Caki2 (cell line): ENCODE results near the gene RAD51B. TPM values are rescaled to one million over a fixed set of nuclear protein-coding genes. Genes with fewer than 3 reads are reported as not detected.
"Not testable (repeated sequence)": the region's sequence is repeated elsewhere in the genome, so short reads cannot be mapped to it uniquely, and the experiment has no call there.

Experiments used
- DNase-seq: peaks from one replicate; pipeline ENCODE4 v3.0.0-alpha.2; 2015; ENCODE audit warnings: low read depth
- in situ Hi-C: cut with HindIII; loops from 2 replicates; pipeline ENCODE4 v1.10.0; 2016; ENCODE audit warnings: low sequenced_read_pairs, low pct_unique_long_range_greater_than_20kb, mixed read lengths
- total RNA-seq: library from RNA; depleted of rRNA; stranded (reverse); fragments of >200 nt; shearing (Covaris generic); gene quantifications from 2 replicates; pipeline ENCODE4 v1.2.3, GENCODE V29; 2014; ENCODE audit warnings: low replicate concordance

RAD51B gene
- total RNA-seq, 1 experiment from 2014 or later = 20.8 TPM

DNA sequence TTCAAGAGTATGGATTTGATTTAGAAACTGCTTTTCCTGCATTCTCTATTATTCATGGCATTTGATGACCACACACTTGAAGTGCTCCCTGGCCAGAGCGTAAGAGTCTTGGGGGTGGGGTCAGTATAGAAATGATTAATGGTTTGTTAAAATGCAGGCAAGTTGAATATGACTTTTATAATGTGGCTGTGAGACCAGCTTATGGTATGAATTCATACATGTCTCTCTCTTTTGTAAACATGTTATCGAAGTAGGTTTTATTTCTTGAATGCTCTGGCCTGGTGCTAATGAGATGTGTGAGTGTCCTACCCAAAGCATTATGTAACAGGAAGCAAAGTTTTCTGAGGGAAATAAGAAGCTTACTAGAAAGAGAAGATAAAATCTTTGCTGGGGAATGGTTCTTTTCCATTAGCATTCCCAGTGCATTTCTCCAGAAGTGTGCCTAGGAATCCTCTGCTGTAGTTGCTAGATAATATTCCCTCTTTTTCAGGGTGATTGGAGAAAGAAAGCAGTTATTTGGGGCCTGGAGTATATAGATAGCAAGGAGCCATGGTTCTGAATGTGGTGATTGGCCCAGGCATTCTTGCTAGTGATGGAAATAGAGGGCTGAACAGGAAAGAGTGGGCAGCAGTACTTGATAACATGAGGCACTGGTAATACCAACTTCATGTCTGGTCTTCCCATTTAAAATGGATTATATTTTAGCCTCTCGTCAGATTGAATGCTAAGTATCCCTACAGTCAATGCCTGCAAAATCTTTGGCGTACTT lies 289.7 kb downstream of the RAD51B start:
- no peak for DNase-seq
- in situ Hi-C loops = no loop called here

DNA sequence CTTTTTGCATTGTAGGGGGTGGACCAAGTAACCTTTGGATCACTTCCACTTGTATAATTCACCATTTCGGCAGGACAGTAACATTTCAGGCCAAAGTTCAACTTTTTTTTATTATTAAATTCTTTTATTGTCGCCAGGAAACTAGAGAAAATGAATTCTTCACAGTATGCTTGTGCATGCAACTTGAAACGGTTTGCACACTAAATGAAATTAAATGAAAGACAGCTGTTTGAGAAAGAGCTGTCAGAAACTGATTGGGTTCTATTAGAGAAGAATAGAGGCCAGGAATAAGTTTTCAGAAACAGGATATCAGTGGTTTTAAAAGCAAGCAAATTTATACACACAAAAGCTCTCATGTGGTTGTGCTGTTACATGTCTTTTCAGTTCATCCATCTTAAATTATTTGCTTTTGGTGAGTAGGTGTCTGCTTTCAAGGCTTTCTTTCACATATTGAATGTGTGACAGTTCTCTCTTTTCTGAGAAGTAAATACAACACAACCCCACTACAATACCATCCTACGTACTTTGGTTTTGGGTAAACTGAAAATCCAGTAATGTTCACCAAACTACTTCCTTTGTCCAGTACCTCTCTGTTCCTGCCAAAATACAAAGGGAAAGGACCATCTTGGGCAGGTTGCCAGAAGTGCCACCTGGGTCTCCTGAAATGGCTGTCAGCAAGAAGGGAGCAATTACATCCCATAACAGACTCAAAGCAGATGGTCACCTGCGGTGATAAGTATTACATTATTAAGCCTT lies 291.7 kb downstream of the RAD51B start:
- in situ Hi-C loops = no loop called here
- no peak for DNase-seq

DNA sequence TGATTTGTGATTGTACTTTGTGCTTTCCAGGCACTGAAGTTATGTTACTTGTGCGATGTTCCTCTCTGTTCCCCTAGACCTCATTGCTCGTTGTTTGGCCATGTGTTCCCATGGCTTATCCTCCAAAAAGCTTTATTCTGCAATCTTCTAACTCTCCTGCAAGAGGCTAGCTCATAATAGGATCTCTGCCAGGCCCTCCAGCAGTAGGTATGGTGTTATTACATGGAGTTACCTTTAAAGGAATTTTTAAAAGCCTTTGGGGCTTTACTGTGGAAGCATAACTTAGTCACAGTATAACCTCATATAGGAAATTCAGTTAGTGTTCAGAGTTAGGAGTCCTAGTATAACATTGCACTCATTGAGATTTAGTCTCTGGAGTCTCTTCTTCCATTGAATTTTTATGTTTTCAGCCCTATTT lies 292.3 kb downstream of the RAD51B start:
- no peak for DNase-seq
- in situ Hi-C loops = no loop called here

DNA sequence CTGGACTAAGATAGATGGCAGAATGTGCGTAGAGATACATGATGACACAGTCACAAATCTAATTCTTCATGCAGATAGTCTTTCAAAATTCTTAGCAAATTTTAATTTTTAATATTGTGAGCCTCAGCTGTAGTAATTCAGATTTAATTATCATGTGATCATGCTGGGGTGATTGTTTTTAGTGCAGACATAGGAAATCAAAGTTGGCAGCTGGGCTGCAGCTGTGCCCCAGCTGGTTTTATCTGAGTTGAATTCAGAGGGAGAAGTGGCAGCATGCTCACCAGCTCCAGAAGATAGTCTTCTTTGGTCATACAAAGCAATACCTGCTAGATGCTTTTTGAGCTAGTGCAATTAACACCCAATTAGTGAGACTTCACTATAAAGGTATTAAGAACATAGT lies 292.9 kb downstream of the RAD51B start:
- in situ Hi-C loops = no loop called here
- DNase-seq = no peak

DNA sequence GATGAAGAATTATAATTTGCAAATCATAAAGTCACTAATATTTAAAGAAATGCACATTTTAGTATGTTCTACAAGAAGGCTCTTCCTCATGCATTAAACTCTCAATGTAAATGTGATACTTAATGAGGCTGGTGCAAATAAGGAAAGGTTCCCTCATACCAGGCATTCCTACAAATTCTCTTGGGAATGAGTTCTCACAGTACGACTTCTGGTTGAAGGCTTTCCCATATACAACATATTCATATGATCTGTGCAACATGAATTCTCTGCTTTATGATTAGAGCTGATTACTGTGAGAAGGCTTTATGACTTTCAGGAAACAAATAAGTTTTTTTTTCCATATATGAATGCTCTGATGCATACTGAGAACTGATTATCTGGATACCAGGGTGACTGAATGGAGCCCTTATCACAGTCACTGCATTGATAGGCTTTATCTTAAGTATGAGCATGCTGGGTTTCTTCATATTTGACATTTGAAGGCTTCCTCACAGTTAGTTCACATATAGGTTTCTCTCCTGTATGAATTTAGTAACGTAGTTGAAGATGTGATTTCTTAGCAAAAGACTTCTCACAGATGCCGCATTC lies 293.9 kb downstream of the RAD51B start:
- in situ Hi-C loops = no loop called here
- DNase-seq = no peak

DNA sequence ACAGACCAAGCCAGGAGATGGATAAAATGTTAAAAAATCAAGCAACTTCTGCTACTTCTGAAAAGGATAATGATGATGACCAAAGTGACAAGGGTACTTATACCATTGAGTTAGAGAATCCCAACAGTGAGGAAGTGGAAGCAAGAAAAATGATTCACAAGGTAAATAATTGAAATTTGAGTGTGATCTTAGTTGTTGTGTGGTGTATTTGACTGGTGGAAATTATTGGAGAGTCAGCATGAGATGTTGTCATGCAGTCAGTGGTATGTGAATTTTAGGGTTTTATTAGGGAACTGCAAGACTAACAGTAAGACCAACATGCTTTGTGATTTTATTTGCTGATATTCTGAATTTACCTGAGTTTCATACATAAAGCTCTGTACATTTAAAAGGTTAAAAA lies 296.4 kb downstream of the RAD51B start:
- in situ Hi-C loops, DNase-seq: not testable (repeated sequence)

DNA sequence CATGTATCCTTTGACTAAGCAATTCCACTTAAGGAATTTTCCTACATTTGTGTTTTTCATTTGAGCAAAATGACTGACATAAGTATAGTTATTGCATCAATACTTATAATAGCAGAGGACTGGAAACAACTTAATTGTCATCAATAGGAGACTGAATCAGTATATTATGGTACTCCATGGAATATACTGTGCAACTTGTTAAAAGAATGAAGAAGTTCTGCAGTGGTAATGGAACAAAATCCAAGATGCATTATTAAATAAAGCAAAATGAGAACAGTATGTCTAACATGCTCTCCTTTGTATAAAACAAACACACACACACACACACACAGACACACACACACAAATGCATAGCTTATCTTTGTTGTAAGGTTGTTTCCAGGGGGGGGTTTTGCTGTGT lies 303.1 kb downstream of the RAD51B start:
- no peak for DNase-seq
- in situ Hi-C loops = no loop called here

DNA sequence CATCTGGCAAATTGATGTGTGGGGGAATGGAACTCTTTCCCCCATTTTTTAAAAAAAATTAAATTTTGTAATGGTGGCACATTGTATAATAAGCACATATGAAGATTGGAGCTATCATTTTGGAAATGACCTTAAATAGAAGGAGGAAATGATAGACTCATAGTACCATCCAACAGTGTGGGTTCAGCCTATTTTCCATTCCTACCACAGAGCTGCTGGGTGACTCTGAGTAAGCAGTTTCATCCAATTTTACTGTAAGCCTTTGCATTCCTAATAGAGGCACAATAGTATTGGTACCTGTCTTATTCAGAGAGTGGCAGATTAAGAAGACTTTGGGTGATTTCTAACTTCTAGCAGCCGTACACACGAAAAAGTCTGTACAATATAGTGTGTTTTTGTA lies 304.5 kb downstream of the RAD51B start:
- DNase-seq = no peak
- in situ Hi-C loops = no loop called here

DNA sequence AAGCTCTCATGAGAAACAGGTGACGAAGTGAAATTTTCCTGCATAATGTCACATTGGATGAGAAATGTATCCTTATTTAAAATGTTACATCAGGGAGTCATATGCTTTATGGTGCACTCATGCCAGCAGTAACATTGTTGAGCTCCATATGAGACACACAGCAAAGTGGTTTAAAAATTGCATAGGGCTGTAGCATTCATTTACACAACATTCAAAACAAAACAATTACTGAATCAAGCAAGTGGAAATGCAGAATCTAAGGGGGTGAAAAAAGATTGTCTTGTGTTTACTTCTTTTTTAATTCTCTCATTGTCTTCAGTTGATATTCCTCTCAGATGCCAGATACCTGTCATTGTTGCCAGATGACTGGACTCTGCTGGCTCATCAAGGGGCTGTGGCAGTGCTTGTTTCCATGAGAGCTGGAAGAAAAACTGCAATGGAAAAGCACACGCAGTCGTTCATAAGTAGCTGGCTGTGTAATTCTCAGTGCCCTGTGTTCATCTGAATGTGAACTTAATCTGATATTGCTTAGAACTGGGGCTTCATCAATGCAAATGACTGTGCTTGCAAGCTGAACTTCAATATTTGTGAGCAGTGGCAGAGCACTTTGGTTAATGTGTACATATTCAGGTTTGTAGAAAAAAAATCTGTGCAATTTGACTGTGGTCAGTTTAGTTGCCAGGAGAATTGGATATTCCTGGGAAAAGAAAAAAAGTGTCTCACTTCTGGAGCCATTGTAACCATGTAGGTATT lies 305.6 kb downstream of the RAD51B start:
- in situ Hi-C loops = no loop called here
- DNase-seq = peak; percentile 93

DNA sequence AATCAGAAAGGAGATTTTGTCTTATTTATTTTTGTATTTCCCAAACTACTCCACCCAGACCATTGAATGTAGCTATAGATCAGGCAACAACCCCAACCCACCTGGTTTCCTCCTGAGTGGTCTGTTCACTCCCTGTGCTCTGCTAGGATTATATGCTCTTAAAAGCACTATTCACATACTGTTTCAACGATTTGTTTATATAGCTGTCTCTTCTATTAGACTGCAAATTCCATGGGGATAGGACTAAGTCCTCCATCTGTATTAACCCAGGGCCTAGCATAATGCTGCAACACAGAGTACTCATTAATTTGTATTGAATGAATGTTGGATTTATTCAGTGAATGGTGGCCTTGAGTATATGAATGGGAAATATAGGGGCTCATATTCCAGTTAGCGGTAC lies 307.6 kb downstream of the RAD51B start:
- in situ Hi-C loops = no loop called here
- no peak for DNase-seq

DNA sequence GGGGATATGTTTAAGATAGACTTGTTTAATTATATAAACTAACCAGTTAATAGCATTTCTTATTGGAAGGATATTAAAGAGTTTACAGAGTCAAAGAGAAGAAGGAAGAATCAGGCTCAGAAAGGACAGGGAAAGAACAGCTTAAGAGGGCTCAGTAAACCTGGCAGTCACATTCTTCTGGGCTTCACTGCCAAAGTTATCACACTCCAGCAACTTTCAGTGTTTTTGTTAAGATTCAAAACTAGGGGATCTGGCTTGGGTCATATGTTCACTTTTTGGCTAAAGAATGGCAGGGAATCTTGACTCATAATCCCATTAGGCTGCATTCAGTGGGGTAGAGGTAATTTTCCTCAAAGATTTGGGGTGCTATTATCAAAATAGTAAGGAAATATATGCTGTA lies 312.3 kb downstream of the RAD51B start:
- in situ Hi-C loops = no loop called here
- DNase-seq = no peak

DNA sequence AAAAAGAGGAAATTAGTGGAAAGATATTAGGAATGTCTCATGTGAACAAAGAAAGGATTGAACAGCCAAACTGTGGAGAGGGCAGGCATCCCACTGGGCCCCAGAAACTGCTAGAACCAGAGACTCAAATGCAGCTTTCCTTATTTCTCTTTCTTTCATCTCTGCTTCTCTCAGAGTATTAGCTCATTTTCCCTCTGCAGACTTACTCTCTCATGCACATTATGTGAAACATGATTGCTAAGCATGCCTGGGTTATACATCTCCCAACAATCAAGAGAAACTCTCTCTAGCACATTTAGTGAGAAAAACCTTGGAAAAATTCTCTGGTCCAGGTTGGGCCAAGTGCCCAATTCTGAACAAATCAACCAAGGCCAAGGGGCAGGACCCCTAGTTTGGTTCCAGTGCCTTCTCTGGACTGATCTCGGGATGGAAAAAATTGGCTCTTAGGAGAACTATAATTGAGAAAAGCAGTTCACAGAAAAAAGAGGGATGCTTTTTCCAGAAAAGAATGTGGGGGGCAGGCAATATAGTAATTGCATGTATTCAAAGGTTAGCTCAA lies 313.1 kb downstream of the RAD51B start:
- in situ Hi-C loops = no loop called here
- no peak for DNase-seq

DNA sequence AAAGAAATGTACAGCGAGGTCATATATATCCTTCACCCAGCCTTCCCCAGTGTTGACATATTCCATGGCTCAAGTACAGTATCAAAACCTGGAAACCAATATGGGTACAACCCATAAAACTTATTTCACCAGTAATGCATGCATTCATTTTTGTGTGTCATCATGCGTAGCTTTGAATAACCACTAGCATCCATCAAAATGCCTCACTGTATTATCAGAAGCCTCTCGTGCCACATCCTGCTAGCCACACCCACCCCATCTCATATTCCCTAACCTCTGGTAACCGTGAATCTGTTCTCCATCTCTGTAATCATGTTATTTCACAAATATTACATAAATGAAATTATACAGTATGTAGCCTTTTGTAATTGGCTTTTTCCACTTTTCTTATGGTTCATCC lies 314.3 kb downstream of the RAD51B start:
- DNase-seq = no peak

DNA sequence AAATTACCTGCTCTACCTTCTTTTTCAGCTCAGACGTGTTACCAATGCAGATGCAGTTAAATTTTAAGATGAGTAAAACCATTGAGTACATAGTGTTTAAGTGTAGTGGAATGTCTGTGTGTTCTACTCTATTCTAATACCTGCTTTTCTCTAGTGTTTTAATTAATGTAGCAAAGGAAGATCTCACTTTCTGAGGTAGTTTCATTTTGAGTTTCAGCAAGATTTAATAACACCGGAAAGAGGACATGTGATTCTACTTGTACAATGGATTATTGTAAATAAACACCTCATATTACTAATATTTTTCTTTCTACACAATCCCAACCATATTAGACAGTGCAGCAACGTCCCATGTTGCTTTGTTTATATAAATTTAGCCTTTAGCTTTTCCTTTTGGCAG lies 315.4 kb downstream of the RAD51B start:
- no peak for DNase-seq
- in situ Hi-C loops = no loop called here

More for the DNA sequence above, 314.3 kb downstream of the RAD51B start:
- in situ Hi-C loops = no loop called here

DNA sequence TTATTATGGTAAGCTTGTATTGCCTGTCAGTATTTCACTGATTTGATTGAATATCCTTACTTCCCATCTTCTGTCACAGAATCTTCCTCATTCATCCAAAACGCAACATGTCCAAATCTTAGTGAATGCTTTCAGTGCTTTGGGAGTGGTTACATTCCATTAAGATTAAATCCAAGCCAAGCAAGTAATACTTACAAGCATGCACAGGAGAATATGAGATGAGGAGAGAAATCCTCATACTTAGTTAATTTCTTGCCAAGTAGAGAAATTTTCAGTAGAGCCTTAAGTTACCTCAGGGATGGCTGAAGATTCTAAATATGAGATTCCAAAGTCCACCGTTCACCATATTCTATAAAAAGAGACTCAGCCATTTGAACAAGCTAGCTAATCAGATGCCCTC lies 316.0 kb downstream of the RAD51B start:
- in situ Hi-C loops = no loop called here
- no peak for DNase-seq

DNA sequence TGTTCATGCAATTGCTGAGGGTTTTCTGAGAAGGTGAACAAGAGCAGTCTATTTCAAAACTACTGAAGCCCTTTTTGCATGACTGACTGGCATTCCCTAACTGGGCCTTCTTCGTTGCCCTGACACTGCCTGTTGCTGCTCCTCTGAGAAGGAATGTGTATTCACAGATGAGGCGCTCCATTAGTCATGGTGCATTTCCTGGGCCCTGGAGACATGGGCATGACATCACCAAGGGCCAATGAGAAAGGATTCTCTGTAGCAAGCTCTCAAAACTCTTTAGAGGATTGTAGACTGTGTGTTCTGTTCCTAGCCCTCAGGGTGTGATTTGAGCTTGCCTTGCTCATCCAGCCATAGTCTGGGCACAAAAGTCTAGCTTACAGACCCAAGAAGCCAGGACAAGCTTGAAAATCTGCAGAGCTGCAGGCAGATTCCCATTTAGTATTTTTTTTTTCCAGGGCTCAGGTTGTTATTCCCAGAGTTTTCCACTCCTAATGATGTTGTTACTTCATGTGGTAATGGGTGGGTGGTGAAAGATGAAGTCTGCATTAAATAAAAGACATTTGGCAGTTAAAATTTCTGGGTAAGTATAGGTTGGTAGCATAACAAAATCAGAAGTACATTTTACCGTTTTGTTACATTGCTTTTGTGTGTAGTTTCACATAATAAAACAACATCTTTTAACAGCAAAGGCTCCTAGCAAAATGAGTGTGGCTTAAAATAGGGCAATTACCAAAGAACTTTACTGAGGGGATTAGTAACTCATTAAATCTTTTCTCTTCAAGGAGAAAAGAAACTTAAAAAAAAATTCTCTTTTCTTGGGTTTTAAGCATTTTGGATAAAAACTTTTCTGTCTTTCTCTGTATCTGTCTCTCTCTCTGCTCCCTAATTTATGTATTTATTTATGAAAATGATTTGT lies 318.4 kb downstream of the RAD51B start:
- peak; percentile 93 for DNase-seq

DNA sequence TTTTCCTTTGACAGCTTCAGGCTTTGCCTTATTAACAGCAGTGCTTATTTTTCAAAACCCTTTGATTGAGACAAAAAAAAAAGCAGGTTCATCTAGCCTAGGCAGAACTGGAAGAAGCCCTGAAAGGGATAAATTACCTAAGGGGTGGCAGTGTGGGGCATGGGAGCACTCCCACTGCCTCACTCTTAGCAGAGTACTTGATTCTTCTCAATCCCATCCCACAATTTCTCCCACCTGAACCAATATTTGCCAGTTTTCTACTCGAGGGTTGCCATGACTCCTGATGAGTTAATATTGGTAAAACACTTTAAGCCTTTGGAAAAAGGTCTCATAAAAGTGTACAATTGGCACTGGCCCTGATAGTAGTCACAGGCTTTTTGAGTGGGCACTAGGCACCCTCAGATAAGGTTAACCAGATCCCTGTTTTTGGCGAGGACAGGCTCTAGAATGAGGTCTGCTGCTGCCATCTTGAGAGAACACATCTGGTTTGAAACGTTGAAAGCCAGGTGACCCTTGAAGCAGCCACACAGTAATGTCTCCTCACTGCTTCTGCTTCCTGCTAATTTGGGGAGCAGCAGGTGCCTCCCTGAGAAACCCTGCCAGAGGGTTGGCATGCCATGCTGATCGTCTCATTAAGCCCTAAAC lies 320.0 kb downstream of the RAD51B start:
- in situ Hi-C loops = no loop called here
- no peak for DNase-seq

More for the DNA sequence above, 318.4 kb downstream of the RAD51B start:
- in situ Hi-C loops = no loop called here
